Hepatocyte (in vitro differentiated cells): ENCODE data around the gene ABCA5.

Experiments
- EZH2 ChIP-seq: fragments of 200-600 bp; sonication (generic); IDR thresholded peaks from 2 replicates; pipeline ENCODE4 v1.6.1; 2016; ENCODE audit warnings: antibody characterized with exemption, mild to moderate bottlenecking, borderline replicate concordance
- TF ChIP-seq, protein P1 (sequence below): fragments of 200-600 bp; sonication (generic); IDR thresholded peaks from 2 replicates; pipeline ENCODE4 v1.5.1; 2016; ENCODE audit warnings: antibody characterized with exemption, mild to moderate bottlenecking; ENCODE audit not compliant: poor library complexity

DNA sequence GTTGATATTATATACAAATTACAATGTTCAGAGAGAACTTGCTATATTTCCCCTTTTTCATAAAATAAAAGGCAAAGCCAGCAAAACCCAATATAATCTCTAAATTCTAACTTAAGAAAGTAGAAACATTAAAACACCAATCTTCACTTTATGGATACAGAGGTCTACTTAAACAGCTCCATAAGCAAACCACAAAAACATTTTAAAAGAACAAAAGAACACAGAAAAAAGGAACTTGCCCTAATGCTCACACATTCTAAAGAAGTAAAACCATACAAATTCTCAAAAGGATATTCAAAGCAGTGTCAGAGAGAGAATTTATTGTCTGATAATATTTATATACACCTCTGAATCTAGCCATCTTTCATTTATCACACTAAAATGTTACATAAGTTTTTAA is 98.9 kb downstream of the ABCA5 start:
- TF ChIP-seq EZH2: no peak
- TF ChIP-seq, protein P1, sequence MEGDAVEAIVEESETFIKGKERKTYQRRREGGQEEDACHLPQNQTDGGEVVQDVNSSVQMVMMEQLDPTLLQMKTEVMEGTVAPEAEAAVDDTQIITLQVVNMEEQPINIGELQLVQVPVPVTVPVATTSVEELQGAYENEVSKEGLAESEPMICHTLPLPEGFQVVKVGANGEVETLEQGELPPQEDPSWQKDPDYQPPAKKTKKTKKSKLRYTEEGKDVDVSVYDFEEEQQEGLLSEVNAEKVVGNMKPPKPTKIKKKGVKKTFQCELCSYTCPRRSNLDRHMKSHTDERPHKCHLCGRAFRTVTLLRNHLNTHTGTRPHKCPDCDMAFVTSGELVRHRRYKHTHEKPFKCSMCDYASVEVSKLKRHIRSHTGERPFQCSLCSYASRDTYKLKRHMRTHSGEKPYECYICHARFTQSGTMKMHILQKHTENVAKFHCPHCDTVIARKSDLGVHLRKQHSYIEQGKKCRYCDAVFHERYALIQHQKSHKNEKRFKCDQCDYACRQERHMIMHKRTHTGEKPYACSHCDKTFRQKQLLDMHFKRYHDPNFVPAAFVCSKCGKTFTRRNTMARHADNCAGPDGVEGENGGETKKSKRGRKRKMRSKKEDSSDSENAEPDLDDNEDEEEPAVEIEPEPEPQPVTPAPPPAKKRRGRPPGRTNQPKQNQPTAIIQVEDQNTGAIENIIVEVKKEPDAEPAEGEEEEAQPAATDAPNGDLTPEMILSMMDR: no peak
